ENCODE measurements around the gene STOML1. TPM values are rescaled to one million over a fixed set of nuclear protein-coding genes. Genes with fewer than 3 reads are reported as not detected.

STOML1 gene
- polyA plus RNA-seq, 3 donors, result 3.8 to 5.1 (median 4.7) TPM

DNA sequence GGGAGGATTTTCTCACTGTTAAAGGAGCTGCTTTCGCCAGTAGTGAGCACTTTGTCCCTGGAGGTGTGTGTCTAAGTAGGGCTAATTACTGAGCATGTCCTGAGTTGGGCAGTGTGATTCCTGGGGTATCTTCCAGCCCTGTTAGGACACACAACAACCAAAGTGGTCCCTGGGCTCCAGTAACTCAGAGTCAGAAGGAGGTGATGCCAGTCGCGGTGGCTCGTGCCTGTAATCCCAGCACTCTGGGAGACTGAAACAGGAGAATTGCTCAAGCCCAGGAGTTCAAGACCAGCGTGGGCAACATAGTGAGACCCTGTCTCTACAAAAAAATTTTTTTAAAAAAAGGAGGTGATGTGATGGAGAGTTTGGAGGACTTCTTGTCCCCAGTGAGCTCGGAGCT lies 40.0 kb upstream of the STOML1 start:
- H3K79me2 ChIP-seq (ENCODE audit: insufficient read depth, low read length), result no peaks in the 10 kb centered on the region
- no peak for DNase-seq
- H3K27me3 Mint-ChIP-seq (ENCODE audit: low read depth in 3 of 3), result no peaks in the 10 kb centered on the region
- no peak overlapping the region for H3K4me3 ChIP-seq (replicated peaks in 1 of 3; ENCODE audit: low read depth in 2 of 3, low read length in 3 of 3)
- intact Hi-C loops (cut with micrococcal nuclease), result no loop called here
- TF ChIP-seq CTCF (IDR thresholded peaks at IDR 0.05), result no peak
- no peak overlapping the region for H3K4me3 Mint-ChIP-seq
- H3K9ac ChIP-seq (ENCODE audit: insufficient read depth, low read length, poor library complexity, severe bottlenecking), result no peak overlapping the region
- H2AFZ ChIP-seq (ENCODE audit: insufficient read depth, low read depth, low read length, poor library complexity, severe bottlenecking), result no peak overlapping the region
- peaks cover 0 to 2% (median 0%) of the 10 kb centered on the region in 7 donors for H3K9me3 Mint-ChIP-seq
- H3K9me3 ChIP-seq (replicated peaks in 1 of 2; ENCODE audit: control insufficient read depth in 1 of 2, insufficient read depth in 1 of 2, low read length in 2 of 2), result no peaks in the 10 kb centered on the region
- H3K4me2 ChIP-seq (replicated peaks; ENCODE audit: extremely low read depth, low read length, poor library complexity, severe bottlenecking), result no peak overlapping the region
- no peaks in the 10 kb centered on the region for H3K4me1 ChIP-seq (ENCODE audit: control insufficient read depth in 1 of 2, insufficient read depth in 2 of 2, low read length in 2 of 2)
- peaks cover 68 to 91% of the 10 kb centered on the region in 2 donors for H3K36me3 ChIP-seq (replicated peaks in 1 of 2; ENCODE audit: control insufficient read depth in 1 of 2, insufficient read depth in 2 of 2, low read length in 2 of 2)
- WGBS (ENCODE audit: insufficient coverage), result 100% methylated on average over 2 of the region's 6 CpGs
- H3K4me1 Mint-ChIP-seq, result peaks cover 3% of the 10 kb centered on the region
- H3K27me3 ChIP-seq (ENCODE audit: control insufficient read depth in 2 of 2, insufficient read depth in 2 of 2, low read length in 2 of 2), result no peaks in the 10 kb centered on the region
- H3K36me3 Mint-ChIP-seq, result peaks cover 76 to 88% of the 10 kb centered on the region in 2 donors
- H3K27ac Mint-ChIP-seq, result peak overlapping the region in 4 of 7 donors; percentile 30 to 80 (median 53)
- H4K20me1 ChIP-seq (ENCODE audit: insufficient read depth, low read length), result peaks cover 43% of the 10 kb centered on the region
- H3K27ac ChIP-seq (ENCODE audit: low read depth in 1 of 2, low read length in 2 of 2), result peak overlapping the region in 1 of 2 donors; percentile 60

- peaks cover 61% of the 10 kb centered on the region for H4K20me1 ChIP-seq (ENCODE audit: insufficient read depth, low read length)
- H3K9ac ChIP-seq (ENCODE audit: insufficient read depth, low read length, poor library complexity, severe bottlenecking), result no peak overlapping the region
- no peaks in the 10 kb centered on the region for H3K4me1 ChIP-seq (ENCODE audit: control insufficient read depth in 1 of 2, insufficient read depth in 2 of 2, low read length in 2 of 2)
- H3K36me3 ChIP-seq (replicated peaks in 1 of 2; ENCODE audit: control insufficient read depth in 1 of 2, insufficient read depth in 2 of 2, low read length in 2 of 2), result peaks cover 65 to 91% of the 10 kb centered on the region in 2 donors
- H3K4me2 ChIP-seq (replicated peaks; ENCODE audit: extremely low read depth, low read length, poor library complexity, severe bottlenecking), result no peak overlapping the region
- H3K27ac ChIP-seq (ENCODE audit: low read depth in 1 of 2, low read length in 2 of 2), result no peak overlapping the region
- no peak for TF ChIP-seq CTCF (IDR thresholded peaks at IDR 0.05)
- peaks cover 3% of the 10 kb centered on the region for H3K4me1 Mint-ChIP-seq
- peaks cover 0 to 2% (median 0%) of the 10 kb centered on the region in 7 donors for H3K9me3 Mint-ChIP-seq
- peaks cover 0 to 1% (median 0%) of the 10 kb centered on the region in 3 donors for H3K27me3 Mint-ChIP-seq (ENCODE audit: low read depth in 3 of 3)
- no peak overlapping the region for H3K4me3 Mint-ChIP-seq
- DNase-seq, result no peak
- no CpG with 5 or more reads among the region's 3 CpGs for WGBS (ENCODE audit: insufficient coverage)
- intact Hi-C loops (cut with micrococcal nuclease), result no loop called here
- no peaks in the 10 kb centered on the region for H3K9me3 ChIP-seq (replicated peaks in 1 of 2; ENCODE audit: control insufficient read depth in 1 of 2, insufficient read depth in 1 of 2, low read length in 2 of 2)
- no peaks in the 10 kb centered on the region for H3K27me3 ChIP-seq (ENCODE audit: control insufficient read depth in 2 of 2, insufficient read depth in 2 of 2, low read length in 2 of 2)
- H3K79me2 ChIP-seq (ENCODE audit: insufficient read depth, low read length), result no peaks in the 10 kb centered on the region
- no peak overlapping the region for H3K27ac Mint-ChIP-seq
- H2AFZ ChIP-seq (ENCODE audit: insufficient read depth, low read depth, low read length, poor library complexity, severe bottlenecking), result no peak overlapping the region
- peaks cover 69 to 85% of the 10 kb centered on the region in 2 donors for H3K36me3 Mint-ChIP-seq
- H3K4me3 ChIP-seq (replicated peaks in 1 of 3; ENCODE audit: low read depth in 2 of 3, low read length in 3 of 3), result no peak overlapping the region
These were observed 36.6 kb upstream of the STOML1 start for GRCh38 chr15:74028646-74029045.
